ENCODE data around the gene PRKCQ.

DNA sequence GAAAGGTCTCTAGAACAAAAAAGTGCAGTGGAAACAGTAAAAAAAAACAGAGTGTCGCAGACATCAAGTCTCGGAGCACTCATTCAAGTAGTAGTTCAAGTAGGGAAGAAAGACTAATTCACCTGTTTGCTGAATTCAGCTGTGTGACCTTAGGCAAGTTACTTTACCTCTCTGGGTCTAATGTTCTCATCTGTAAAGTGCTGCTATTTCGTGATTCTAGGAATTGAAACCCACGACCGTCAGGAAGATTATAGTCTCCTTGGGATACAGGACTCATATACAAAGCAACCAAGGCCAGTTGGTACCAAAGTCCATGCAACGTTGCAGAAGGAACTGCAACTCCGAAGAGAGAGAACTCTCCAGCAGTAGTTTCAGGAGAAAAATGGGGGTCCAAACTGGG, 26.1 kb downstream of the PRKCQ start:
- TF ChIP-seq, protein P1, sequence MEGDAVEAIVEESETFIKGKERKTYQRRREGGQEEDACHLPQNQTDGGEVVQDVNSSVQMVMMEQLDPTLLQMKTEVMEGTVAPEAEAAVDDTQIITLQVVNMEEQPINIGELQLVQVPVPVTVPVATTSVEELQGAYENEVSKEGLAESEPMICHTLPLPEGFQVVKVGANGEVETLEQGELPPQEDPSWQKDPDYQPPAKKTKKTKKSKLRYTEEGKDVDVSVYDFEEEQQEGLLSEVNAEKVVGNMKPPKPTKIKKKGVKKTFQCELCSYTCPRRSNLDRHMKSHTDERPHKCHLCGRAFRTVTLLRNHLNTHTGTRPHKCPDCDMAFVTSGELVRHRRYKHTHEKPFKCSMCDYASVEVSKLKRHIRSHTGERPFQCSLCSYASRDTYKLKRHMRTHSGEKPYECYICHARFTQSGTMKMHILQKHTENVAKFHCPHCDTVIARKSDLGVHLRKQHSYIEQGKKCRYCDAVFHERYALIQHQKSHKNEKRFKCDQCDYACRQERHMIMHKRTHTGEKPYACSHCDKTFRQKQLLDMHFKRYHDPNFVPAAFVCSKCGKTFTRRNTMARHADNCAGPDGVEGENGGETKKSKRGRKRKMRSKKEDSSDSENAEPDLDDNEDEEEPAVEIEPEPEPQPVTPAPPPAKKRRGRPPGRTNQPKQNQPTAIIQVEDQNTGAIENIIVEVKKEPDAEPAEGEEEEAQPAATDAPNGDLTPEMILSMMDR (CRISPR knock-in tag; IDR thresholded peaks at IDR 0.05): no peak
- no peak for TF ChIP-seq POLR2AphosphoS5 (IDR thresholded peaks at IDR 0.05; ENCODE audit: low read depth, low read length)

Data from HepG2 (cell line).